IMR-90 (cell line): ENCODE measurements around the gene GTF2H4. TPM values are rescaled to one million over a fixed set of nuclear protein-coding genes. Genes with fewer than 3 reads are reported as not detected.

ENCODE experiments used
- ATAC-seq: fragments of 200-7000 bp; cut with Tn5 transposase; 2 replicates; pipeline ENCODE4 v1.9.1; 2020; ENCODE audit warnings: low read depth, mild to moderate bottlenecking, moderate library complexity
- BruUV-seq: library from RNA; stranded (reverse); fragments of 400-500 nt; replicated peaks from 2 replicates; lab custom pipeline; 2021; lab: Mats Ljungman, UMichigan
- CTCF ChIA-PET: fragments of 300-600 bp; formaldehyde crosslinking; extraction: SDS; loops from one replicate; lab custom pipeline; 2021; ENCODE audit warnings: antibody characterized with exemption; lab: Yijun Ruan, JAX
- POLR2A ChIA-PET: fragments of 300-600 bp; sonication (Branson Sonifier 250); formaldehyde crosslinking; loops from one replicate; lab custom pipeline; 2022; ENCODE audit warnings: antibody characterized with exemption; ENCODE audit not compliant: unreplicated experiment; lab: Charles Lee
- DNase-seq: peaks from one replicate; pipeline ENCODE4 v3.0.0; 2013
- H2AFZ ChIP-seq: replicated peaks from 2 replicates; pipeline ENCODE3; 2013; ENCODE audit warnings: low read length, mild to moderate bottlenecking; ENCODE audit not compliant: poor library complexity
- H2AK5ac ChIP-seq: 2 replicates; pipeline ENCODE4 v1.6.1; 2013; ENCODE audit warnings: low read depth, low read length, inconsistent platforms
- H2AK9ac ChIP-seq: replicated peaks from 2 replicates; pipeline ENCODE3; 2013; ENCODE audit warnings: mild to moderate bottlenecking, low read depth, low read length, moderate library complexity; ENCODE audit not compliant: poor library complexity
- H2BK120ac ChIP-seq: 2 replicates; pipeline ENCODE4 v1.6.1; 2013; ENCODE audit warnings: low read depth, low read length, inconsistent platforms
- H2BK15ac ChIP-seq: 3 replicates; pipeline ENCODE4 v1.6.1; 2013; ENCODE audit warnings: low read depth, low read length, inconsistent platforms
- H2BK20ac ChIP-seq: 2 replicates; pipeline ENCODE4 v1.6.1; 2013; ENCODE audit warnings: low read depth, mild to moderate bottlenecking, inconsistent platforms, low read length, moderate library complexity
- H2BK5ac ChIP-seq: 2 replicates; pipeline ENCODE4 v1.6.1; 2013; ENCODE audit warnings: mild to moderate bottlenecking, low read depth, low read length, inconsistent platforms; ENCODE audit not compliant: poor library complexity, severe bottlenecking
- H3K14ac ChIP-seq: replicated peaks from 2 replicates; pipeline ENCODE4 v1.6.1; 2013; ENCODE audit warnings: low read depth, low read length, inconsistent platforms
- H3K18ac ChIP-seq: 2 replicates; pipeline ENCODE4 v1.6.1; 2013; ENCODE audit warnings: low read depth, low read length, control low read depth
- H3K23ac ChIP-seq: 2 replicates; pipeline ENCODE4 v1.6.1; 2013; ENCODE audit warnings: low read depth, low read length, inconsistent platforms
- H3K27ac ChIP-seq: 2 replicates; pipeline ENCODE4 v1.5.1; 2013; ENCODE audit warnings: mild to moderate bottlenecking, control low read depth, low read length; ENCODE audit not compliant: insufficient read depth
- H3K27me3 ChIP-seq: 2 replicates; pipeline ENCODE4 v1.6.1; 2013; ENCODE audit warnings: low read length; ENCODE audit not compliant: control insufficient read depth, insufficient read depth
- H3K36me3 ChIP-seq: 2 replicates; pipeline ENCODE4 v1.6.1; 2013; ENCODE audit warnings: low read length, mixed read lengths; ENCODE audit not compliant: control insufficient read depth, insufficient read depth
- H3K4ac ChIP-seq: 2 replicates; pipeline ENCODE4 v1.6.1; 2013; ENCODE audit warnings: low read depth, low read length, inconsistent platforms
- H3K4me1 ChIP-seq: 2 replicates; pipeline ENCODE4 v1.6.1; 2013; ENCODE audit warnings: low read length, mixed read lengths; ENCODE audit not compliant: control insufficient read depth, insufficient read depth
- H3K4me2 ChIP-seq: 2 replicates; pipeline ENCODE4 v1.6.1; 2013; ENCODE audit warnings: low read depth, mild to moderate bottlenecking, control low read depth, low read length, moderate library complexity
- H3K4me3 ChIP-seq: 2 replicates; pipeline ENCODE4 v1.5.1; 2013; ENCODE audit warnings: low read depth, mild to moderate bottlenecking, control low read depth, low read length, moderate library complexity; ENCODE audit not compliant: insufficient read depth
- H3K56ac ChIP-seq: 2 replicates; pipeline ENCODE4 v1.6.1; 2013; ENCODE audit warnings: low read length, inconsistent platforms; ENCODE audit not compliant: insufficient read depth; ENCODE audit errors: extremely low read depth
- H3K79me1 ChIP-seq, 2 experiments: 2 replicates each; pipeline ENCODE4 v1.6.1; 2013; ENCODE audit warnings: low read length in 2 of 2, inconsistent platforms in 1 of 2, low read depth in 1 of 2
- H3K9ac ChIP-seq: 2 replicates; pipeline ENCODE4 v1.6.1; 2013; ENCODE audit warnings: low read depth, low read length, control low read depth
- H3K9me1 ChIP-seq: 2 replicates; pipeline ENCODE4 v1.6.1; 2013; ENCODE audit warnings: low read length, inconsistent platforms; ENCODE audit not compliant: insufficient read depth
- H3K9me3 ChIP-seq: 2 replicates; pipeline ENCODE4 v1.6.1; 2013; ENCODE audit warnings: low read length; ENCODE audit not compliant: control insufficient read depth, insufficient read depth
- H4K20me1 ChIP-seq: 2 replicates; pipeline ENCODE4 v1.6.1; 2013; ENCODE audit warnings: low read length, inconsistent platforms; ENCODE audit not compliant: insufficient read depth
- H4K5ac ChIP-seq: 2 replicates; pipeline ENCODE4 v1.6.1; 2013; ENCODE audit warnings: mild to moderate bottlenecking, low read depth, low read length, control low read depth
- H4K8ac ChIP-seq, 2 experiments: 2 replicates each; pipeline ENCODE4 v1.6.1; 2013; ENCODE audit warnings: low read depth in 2 of 2, low read length in 2 of 2, control low read depth in 1 of 2, inconsistent platforms in 1 of 2
- H4K91ac ChIP-seq: 2 replicates; pipeline ENCODE4 v1.6.1; 2013; ENCODE audit warnings: low read depth, low read length, inconsistent platforms; ENCODE audit not compliant: insufficient read depth
- MAZ ChIP-seq: IDR thresholded peaks from 2 replicates; pipeline ENCODE4 v1.6.1; 2012; ENCODE audit warnings: low read depth, mild to moderate bottlenecking, low read length, improper control_type of control experiment, moderate library complexity, borderline replicate concordance
- SMC3 ChIP-seq: fragments of 150-350 bp; IDR thresholded peaks from 2 replicates; pipeline ENCODE4 v1.6.1; 2016; ENCODE audit warnings: low read depth, mild to moderate bottlenecking, antibody characterized with exemption, low read length, moderate library complexity
- WGBS, 2 experiments: methylation state at CpG; one replicate each; pipeline versions ENCODE4 v1.1.5 to v1.1.7; 2013; ENCODE audit warnings: missing lambda C conversion rate in 2 of 2; ENCODE audit not compliant: insufficient read length in 1 of 2; ENCODE audit errors: extremely low coverage in 2 of 2; 5-methylcytosine and 5-hydroxymethylcytosine counted together
- dilution Hi-C: fragments of 300-500 bp; cut with HindIII; formaldehyde crosslinking; loops from one replicate; pipeline ENCODE4 v1.14.3; 2018; ENCODE audit warnings: low sequenced_read_pairs; ENCODE audit not compliant: unreplicated experiment
- in situ Hi-C: fragments of 300-500 bp; cut with MboI; formaldehyde crosslinking; loops from 3 replicates; pipeline ENCODE4 v1.14.3; 2019; ENCODE audit warnings: low sequenced_read_pairs, inconsistent platforms, mixed read lengths
- intact Hi-C: fragments of 100-400 bp; cut with micrococcal nuclease; formaldehyde crosslinking; loops from 2 replicates; pipeline ENCODE4 v1.10.0; 2022
- polyA plus RNA-seq, 3 experiments: library from polyadenylated mRNA; depleted of rRNA; stranded (reverse); fragments of >200 nt; gene quantifications; 2 replicates each; pipeline ENCODE4 v1.2.3, GENCODE V29; 2012; ENCODE audit warnings: low replicate concordance in 1 of 3
- total RNA-seq: library from RNA; depleted of rRNA; stranded (reverse); fragments of >200 nt; gene quantifications from 2 replicates; pipeline ENCODE4 v1.2.3, GENCODE V29; 2012
- TF ChIP-seq, protein P1 (sequence below): fragments of 150-350 bp; IDR thresholded peaks from 2 replicates; pipeline ENCODE4 v1.6.1; 2017; ENCODE audit warnings: mild to moderate bottlenecking, antibody characterized with exemption, low read length, low read depth

GTF2H4 gene
- total and polyA plus RNA-seq, 2 of the 4 experiments (the other 2 are of a cell fraction), result 13.4 to 30.8 TPM

DNA sequence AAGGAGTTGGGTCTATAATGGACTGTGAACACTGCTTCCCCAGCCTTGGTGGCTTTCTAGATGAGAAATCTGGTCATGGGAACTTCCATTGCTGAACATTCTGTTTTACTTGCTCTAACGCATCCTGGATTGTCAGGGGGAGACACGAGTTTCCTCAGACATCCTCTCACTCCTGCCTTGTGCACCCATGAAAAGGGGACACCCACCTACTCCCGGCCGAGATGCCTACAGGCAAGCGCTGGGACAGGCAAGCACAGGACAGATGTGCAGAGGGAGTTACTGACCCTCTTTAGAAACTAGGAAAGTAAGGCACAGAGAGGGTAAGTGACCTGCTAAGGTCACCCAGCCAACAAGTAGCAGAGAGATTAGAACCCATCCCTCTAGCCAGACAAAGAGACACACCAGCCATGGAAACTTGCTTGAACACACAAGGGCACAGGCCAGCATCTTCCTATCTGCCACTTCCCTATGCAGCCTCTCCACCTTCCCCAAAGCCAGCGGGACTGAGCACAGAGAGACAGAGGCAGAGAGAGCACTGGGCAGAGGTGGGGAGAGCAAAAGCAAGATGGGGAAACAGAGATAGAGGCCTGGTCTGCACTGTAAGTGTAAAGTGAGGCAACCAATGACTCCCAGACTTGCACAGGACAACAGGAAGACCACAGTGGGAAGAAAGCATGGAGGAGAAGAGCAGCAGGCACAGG is 24.8 kb downstream of the GTF2H4 start:
- Histone ChIP-seq H4K91ac (no peak overlapping the region), H3K4me1 (no peaks in the 10 kb centered on the region), H2AFZ (no peak overlapping the region), H2BK5ac (no peak overlapping the region), H3K27ac (no peak overlapping the region), H3K4me2 (no peak overlapping the region), H3K4me3 (no peak overlapping the region), H3K79me1 (no peaks in the 10 kb centered on the region), H3K27me3 (peaks cover 40% of the 10 kb centered on the region), H2BK20ac (no peak overlapping the region), H4K5ac (no peak overlapping the region), H2BK120ac (no peak overlapping the region), H4K20me1 (no peaks in the 10 kb centered on the region), H2AK5ac (no peak overlapping the region), H3K23ac (no peak overlapping the region), H3K4ac (no peak overlapping the region), H3K18ac (no peak overlapping the region), H2AK9ac (no peak overlapping the region), H3K9ac (no peak overlapping the region), H3K14ac (no peak overlapping the region), H3K56ac (no peak overlapping the region), H3K36me3 (no peaks in the 10 kb centered on the region; the same call in 1 of the 2 replicates), H2BK15ac (no peak overlapping the region), H3K9me3 (peaks cover 4% of the 10 kb centered on the region), H4K8ac (no peak overlapping the region), H3K9me1 (no peaks in the 10 kb centered on the region)
- WGBS, 2 experiments, result no CpG with 5 or more reads among the region's 6 CpGs
- ATAC-seq, result no peak
- no peak for TF ChIP-seq MAZ
- TF ChIP-seq SMC3, result no peak
- TF ChIP-seq, protein P1, sequence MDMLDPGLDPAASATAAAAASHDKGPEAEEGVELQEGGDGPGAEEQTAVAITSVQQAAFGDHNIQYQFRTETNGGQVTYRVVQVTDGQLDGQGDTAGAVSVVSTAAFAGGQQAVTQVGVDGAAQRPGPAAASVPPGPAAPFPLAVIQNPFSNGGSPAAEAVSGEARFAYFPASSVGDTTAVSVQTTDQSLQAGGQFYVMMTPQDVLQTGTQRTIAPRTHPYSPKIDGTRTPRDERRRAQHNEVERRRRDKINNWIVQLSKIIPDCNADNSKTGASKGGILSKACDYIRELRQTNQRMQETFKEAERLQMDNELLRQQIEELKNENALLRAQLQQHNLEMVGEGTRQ, result no peak
- in situ Hi-C loops (no loop called here), dilution Hi-C loops (no loop called here), intact Hi-C loops (no loop called here)
- DNase-seq, result no peak
- ChIA-PET POLR2A (no interaction called here), CTCF (no interaction called here)
- no TSS peak for BruUV-seq
